Ectodermal cell (in vitro differentiated cells): Measurements from ENCODE around the gene CLCA1.

ENCODE experiments used
- H3K27ac ChIP-seq: 2 replicates; pipeline ENCODE4 v1.7.0; 2013; ENCODE audit warnings: mild to moderate bottlenecking, low read depth, low read length; ENCODE audit not compliant: insufficient read depth, poor library complexity, severe bottlenecking
- H3K27me3 ChIP-seq: 2 replicates; pipeline ENCODE4 v1.7.0; 2013; ENCODE audit warnings: mild to moderate bottlenecking, low read length; ENCODE audit not compliant: insufficient read depth, control insufficient read depth, poor library complexity, severe bottlenecking
- H3K36me3 ChIP-seq: one replicate; pipeline ENCODE4 v1.7.0; 2013; ENCODE audit warnings: low read length; ENCODE audit not compliant: control insufficient read depth, insufficient read depth
- H3K4me1 ChIP-seq: one replicate; pipeline ENCODE4 v1.7.0; 2013; ENCODE audit warnings: low read length; ENCODE audit not compliant: control insufficient read depth, insufficient read depth
- H3K4me3 ChIP-seq: 2 replicates; pipeline ENCODE4 v1.7.0; 2013; ENCODE audit warnings: low read depth, low read length, control low read depth; ENCODE audit not compliant: insufficient read depth
- H3K9me3 ChIP-seq: 2 replicates; pipeline ENCODE4 v1.7.0; 2013; ENCODE audit warnings: mild to moderate bottlenecking, low read length, moderate library complexity; ENCODE audit not compliant: control insufficient read depth
- WGBS, 2 experiments: methylation state at CpG; one replicate each; pipeline ENCODE4 v1.1.7; 2013; ENCODE audit warnings: missing lambda C conversion rate in 2 of 2; 5-methylcytosine and 5-hydroxymethylcytosine counted together

CLCA1 gene

DNA sequence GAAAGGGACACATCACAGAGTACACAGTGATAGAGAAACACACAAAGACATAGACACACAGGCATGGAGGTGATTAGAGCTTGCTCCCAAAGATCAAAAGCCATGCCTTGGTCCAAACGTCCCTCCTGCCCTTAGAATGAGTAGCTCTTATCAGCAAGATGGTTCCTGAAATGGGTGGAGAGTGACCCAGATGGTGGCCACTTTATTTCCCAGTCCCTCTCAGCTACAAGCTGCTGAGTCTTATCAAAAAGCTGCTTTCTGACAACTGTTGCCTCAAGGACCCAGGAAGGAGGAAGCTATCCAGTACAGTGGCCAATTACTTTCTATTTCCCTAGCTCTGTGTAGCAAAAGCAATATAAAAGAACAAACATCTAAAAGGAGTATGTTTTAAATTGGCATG, 7.7 kb upstream of the CLCA1 start:
- H3K4me1 ChIP-seq: no peaks in the 10 kb centered on the region
- H3K9me3 ChIP-seq: no peaks in the 10 kb centered on the region
- WGBS, 2 experiments: 50 to 60% methylated on average over 1 of the region's 1 CpG
- H3K27ac ChIP-seq: no peak overlapping the region
- no peaks in the 10 kb centered on the region for H3K36me3 ChIP-seq
- H3K27me3 ChIP-seq: no peaks in the 10 kb centered on the region
- no peak overlapping the region for H3K4me3 ChIP-seq

DNA sequence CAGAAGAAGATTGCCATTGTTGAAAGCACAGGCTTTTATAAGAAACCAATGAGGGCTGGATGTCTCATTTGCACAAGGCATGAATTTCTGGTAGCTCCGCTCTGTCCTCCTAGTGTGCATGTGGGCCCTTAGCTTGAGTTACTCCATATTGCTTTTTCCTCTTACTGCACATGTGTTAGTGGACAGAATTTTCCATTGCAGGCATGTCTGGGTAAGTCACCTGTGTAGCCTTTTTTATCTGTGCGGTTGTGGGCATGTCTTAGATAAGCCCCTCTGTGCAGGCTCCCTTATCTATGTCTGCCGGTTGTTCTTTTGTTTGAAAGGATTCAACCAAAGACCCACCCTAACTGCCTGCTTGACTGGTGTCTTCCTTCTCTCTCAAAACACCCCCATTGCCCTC, 7.2 kb upstream of the CLCA1 start:
- Histone ChIP-seq H3K4me1 (no peaks in the 10 kb centered on the region), H3K36me3 (no peaks in the 10 kb centered on the region), H3K4me3 (no peak overlapping the region), H3K27me3 (no peaks in the 10 kb centered on the region), H3K27ac (no peak overlapping the region), H3K9me3 (no peaks in the 10 kb centered on the region)
- whole genome bisulfite sequencing, 2 experiments: 90 to 94% methylated on average over 3 of the region's 3 CpGs

DNA sequence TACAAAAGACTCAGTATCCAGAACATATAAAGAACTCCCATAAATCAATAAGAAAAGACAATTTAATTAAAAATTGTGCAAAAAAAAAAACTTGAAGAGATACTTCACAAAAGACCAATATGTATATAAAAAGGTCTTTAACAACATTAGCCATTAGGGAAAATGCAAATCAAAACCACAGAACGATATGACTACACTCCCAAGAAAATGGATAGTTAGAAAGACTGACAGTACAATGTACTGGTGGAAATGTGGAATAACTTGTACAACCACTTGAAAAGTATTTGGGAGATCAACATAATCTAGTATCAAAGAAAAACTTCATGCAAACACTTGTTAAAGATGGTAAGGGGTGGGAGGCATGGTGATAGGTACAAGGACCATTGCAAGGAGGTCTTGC, 3.9 kb upstream of the CLCA1 start:
- H3K27me3 ChIP-seq: no peaks in the 10 kb centered on the region
- H3K27ac ChIP-seq: no peak overlapping the region
- H3K9me3 ChIP-seq: no peaks in the 10 kb centered on the region
- no peak overlapping the region for H3K4me3 ChIP-seq
- H3K36me3 ChIP-seq: no peaks in the 10 kb centered on the region
- H3K4me1 ChIP-seq: no peaks in the 10 kb centered on the region
- WGBS, 2 experiments: 86 to 100% methylated on average over 1 of the region's 1 CpG

DNA sequence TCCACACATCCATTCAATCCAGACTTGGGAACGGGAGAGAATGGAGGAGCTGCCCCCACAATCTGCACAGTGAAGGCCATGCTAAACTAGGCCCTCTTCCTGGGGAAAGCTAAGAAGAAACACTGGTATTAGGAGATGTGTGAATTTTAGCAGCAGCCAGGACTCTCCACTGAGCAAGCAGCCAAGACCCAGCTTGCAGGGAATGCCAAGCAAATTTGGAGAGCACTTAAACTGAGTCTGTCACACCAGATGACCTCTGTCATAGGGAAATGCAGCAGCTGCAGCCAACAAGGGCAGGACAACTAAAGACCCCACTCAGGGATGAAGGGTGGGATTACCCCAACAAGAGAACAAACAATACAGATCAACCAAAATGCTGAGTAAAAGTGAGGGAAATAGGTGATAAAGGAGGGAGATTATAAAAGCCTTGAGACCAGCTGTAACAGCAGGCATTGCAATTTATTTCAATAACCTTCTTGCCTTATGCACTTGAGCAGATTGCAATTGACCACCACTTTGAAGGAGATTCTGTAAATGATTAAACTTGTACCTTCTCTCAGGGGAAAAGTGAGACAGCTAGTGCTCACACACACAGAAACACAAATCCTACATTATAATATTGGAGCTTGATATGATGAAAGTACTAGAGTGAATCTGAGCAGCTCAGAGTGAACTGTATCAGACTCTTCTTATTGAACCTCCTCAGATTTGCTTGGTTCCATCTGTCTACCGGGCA, 2.5 kb upstream of the CLCA1 start:
- H3K27ac ChIP-seq: no peak overlapping the region
- H3K27me3 ChIP-seq: no peaks in the 10 kb centered on the region
- H3K4me1 ChIP-seq: no peaks in the 10 kb centered on the region
- no peaks in the 10 kb centered on the region for H3K9me3 ChIP-seq
- 93 to 95% methylated on average over 2 of the region's 2 CpGs for WGBS, 2 experiments
- H3K36me3 ChIP-seq: no peaks in the 10 kb centered on the region
- no peak overlapping the region for H3K4me3 ChIP-seq

DNA sequence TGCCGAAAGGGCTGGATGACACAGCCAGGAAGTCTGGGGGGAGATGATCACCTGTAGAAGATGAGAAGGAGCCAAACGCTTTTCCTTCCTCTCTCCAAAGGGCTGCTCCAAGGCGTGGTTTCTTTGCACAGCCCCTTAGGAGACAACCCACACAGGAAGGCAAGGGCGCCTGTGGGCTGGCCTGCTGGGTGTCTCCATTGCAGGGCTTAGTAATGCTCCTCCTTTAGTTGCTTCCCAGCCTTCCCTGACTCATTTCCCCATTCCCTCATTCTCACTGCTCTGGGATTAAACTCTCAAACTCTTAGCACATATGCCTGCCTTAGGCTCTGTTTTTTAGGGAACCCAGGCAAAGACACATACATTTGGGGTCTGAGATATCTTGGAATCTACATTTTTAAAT, 1.7 kb upstream of the CLCA1 start:
- H3K36me3 ChIP-seq: no peaks in the 10 kb centered on the region
- H3K27me3 ChIP-seq: no peaks in the 10 kb centered on the region
- 91 to 93% methylated on average over 4 of the region's 4 CpGs for WGBS, 2 experiments

DNA sequence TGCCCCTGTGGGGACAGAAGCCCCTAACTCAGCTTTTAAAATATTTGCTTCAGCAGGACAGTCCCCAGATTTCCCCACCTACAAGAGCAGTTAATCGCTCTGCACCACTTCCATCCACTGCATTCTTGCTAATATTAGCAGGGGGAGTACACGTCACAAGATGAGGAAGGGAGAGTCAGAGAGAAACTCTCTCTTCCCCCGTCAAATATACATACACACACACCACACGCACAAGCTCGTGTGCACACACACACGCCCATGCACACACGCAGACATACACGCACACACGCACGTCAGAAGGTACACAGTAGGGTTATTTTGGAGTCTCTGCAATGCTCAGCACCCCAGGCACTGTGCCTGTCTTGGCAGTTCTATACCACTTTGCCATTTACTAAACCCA, 2.1 kb downstream of the CLCA1 start:
- H3K27me3 ChIP-seq: no peaks in the 10 kb centered on the region
- H3K36me3 ChIP-seq: no peaks in the 10 kb centered on the region
- H3K4me1 ChIP-seq: no peaks in the 10 kb centered on the region
- H3K4me3 ChIP-seq: no peak overlapping the region
- WGBS, 2 experiments: 90 to 95% methylated on average over 8 to 10 of the region's 10 CpGs
- H3K9me3 ChIP-seq: no peaks in the 10 kb centered on the region
- no peak overlapping the region for H3K27ac ChIP-seq

More for the DNA sequence above, 1.7 kb upstream of the CLCA1 start:
- Histone ChIP-seq H3K4me1 (no peaks in the 10 kb centered on the region), H3K27ac (no peak overlapping the region), H3K9me3 (no peaks in the 10 kb centered on the region), H3K4me3 (no peak overlapping the region)

DNA sequence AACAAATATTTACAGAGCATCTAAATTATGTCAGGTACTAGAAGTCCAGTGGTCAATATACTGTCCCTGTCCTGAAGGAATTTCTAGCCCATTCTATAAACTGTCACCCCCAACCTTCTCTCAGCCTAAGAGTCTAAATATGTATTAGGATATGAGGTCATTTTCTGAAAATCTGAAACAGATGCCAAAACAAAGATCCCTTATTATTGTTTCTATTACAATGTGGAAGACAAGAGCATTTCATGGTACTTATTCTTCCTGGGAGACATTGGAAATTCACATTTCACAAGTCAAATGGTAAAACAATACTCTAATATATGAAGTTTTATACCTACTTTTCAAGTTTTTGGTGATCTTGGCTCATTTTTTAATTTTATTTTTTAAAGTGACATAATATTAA, 2.6 kb downstream of the CLCA1 start:
- H3K27me3 ChIP-seq: no peaks in the 10 kb centered on the region
- H3K27ac ChIP-seq: no peak overlapping the region
- no peaks in the 10 kb centered on the region for H3K4me1 ChIP-seq
- no peak overlapping the region for H3K4me3 ChIP-seq
- no peaks in the 10 kb centered on the region for H3K9me3 ChIP-seq
- H3K36me3 ChIP-seq: no peaks in the 10 kb centered on the region

DNA sequence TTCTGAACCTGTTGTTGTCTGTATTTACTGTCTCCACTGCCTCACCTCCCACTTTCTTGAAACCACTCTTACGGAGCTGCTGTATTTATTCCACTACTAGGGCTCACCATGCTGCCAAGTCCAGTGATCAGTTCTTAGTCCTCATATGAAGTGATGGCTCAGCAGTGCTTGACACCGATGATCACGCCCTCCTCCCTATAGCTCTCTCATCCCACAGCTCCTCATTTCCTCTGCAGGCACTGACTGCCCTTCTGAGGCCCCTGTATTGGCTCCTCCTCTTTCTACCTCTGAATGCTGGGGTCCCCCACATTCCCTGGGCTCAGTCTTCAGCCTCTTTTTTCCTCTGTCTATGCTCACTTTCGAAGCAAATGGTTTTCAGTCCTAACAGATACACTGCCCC, 3.4 kb downstream of the CLCA1 start:
- no peaks in the 10 kb centered on the region for H3K9me3 ChIP-seq
- WGBS, 2 experiments: 82 to 86% methylated on average over 4 of the region's 4 CpGs

DNA sequence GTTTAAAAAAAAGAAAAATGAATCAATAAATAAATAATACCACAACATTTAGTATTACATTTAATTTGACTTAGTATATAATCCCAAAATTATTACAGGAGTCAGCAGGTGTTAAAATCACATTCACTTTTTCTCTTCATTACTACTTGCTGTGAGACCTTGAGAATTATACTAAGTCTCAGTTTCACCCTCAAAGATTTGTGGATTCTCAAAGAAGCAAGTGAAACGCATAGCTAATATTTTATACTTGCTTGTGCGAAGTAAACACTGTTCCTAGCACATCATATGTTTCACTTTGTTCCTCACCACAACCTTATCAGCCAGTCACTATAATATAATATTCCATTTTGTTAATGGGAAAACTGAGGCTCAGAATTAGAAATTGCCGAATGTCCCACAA, 4.0 kb downstream of the CLCA1 start:
- Histone ChIP-seq H3K9me3 (no peaks in the 10 kb centered on the region), H3K4me1 (no peaks in the 10 kb centered on the region), H3K4me3 (no peak overlapping the region), H3K36me3 (no peaks in the 10 kb centered on the region), H3K27ac (no peak overlapping the region), H3K27me3 (no peaks in the 10 kb centered on the region)
- WGBS, 2 experiments: 45 to 63% methylated on average over 2 to 3 of the region's 3 CpGs

More for the DNA sequence above, 3.4 kb downstream of the CLCA1 start:
- no peak overlapping the region for H3K27ac ChIP-seq
- H3K27me3 ChIP-seq: no peaks in the 10 kb centered on the region
- no peaks in the 10 kb centered on the region for H3K36me3 ChIP-seq
- H3K4me3 ChIP-seq: no peak overlapping the region
- no peaks in the 10 kb centered on the region for H3K4me1 ChIP-seq

DNA sequence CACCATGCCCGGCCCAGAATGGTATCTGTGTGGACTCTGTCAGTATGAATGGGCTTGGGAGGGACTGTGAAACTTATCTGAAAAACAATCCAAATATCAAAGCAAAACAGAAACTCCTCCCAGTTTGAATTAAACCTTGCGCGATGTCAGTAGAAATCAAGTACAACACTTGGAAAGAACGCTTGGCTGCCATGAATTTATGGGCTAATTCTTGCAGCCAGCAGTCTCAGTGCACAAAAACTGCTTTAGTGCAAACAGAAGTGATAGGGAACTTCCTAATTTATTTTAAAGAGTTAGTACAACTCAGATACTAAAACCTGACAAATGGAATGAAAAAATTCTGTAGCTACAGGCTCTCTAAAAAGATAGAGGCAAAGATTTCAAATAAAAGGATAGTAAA, 8.5 kb downstream of the CLCA1 start:
- H3K36me3 ChIP-seq: no peaks in the 10 kb centered on the region
- no peaks in the 10 kb centered on the region for H3K9me3 ChIP-seq
- H3K27ac ChIP-seq: no peak overlapping the region
- WGBS, 2 experiments: 91 to 98% methylated on average over 4 of the region's 4 CpGs
- no peaks in the 10 kb centered on the region for H3K4me1 ChIP-seq
- H3K27me3 ChIP-seq: no peaks in the 10 kb centered on the region
- H3K4me3 ChIP-seq: no peak overlapping the region

DNA sequence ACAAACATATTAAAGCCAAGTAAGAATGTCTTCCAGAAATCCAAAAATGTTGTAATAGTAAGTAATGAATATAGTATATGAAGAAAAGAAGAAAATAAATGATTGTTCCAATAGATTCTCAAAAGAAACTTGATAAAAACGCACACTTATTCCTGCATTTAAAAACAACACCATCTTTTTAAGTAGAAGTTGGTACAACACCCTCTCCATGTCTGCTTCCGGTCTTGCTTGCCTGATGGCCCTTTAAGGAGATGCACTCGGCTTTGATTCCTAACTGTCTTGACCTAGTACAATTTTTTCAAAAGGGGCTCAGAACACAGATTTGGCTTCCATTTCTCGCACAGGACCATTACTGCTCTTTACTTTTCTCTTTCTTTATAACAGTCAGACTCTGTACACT, 9.0 kb downstream of the CLCA1 start:
- no peaks in the 10 kb centered on the region for H3K4me1 ChIP-seq
- 92 to 95% methylated on average over 4 of the region's 4 CpGs for WGBS, 2 experiments
- no peak overlapping the region for H3K27ac ChIP-seq
- H3K4me3 ChIP-seq: no peak overlapping the region
- H3K9me3 ChIP-seq: no peaks in the 10 kb centered on the region
- H3K36me3 ChIP-seq: no peaks in the 10 kb centered on the region
- H3K27me3 ChIP-seq: no peaks in the 10 kb centered on the region
